ENCODE measurements around the gene ARHGEF10L. TPM values are rescaled to one million over a fixed set of nuclear protein-coding genes. Genes with fewer than 3 reads are reported as not detected.

Gene ARHGEF10L
- total RNA-seq, 1 experiment from 2014 or later: not detected

DNA sequence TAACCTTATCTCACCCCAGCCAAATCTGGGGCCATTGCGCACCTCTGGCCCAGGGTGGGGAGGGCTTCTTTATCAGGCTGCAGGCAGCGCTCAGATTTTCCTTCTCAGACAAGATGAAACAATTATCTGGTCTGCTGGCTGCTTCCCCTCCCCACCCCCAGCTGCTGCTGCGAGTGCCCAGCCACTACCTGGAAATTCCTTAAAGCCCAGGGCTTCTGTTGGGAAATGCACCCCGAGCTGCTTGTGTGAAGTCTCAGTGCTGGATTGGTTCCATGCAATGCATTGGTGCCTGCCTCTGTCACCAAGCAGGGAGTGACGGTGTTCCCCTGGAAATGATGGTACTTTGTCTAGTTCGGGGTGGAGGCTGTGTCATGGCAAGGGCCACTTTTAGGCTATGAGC lies 197.1 kb downstream of the ARHGEF10L start:
- Histone ChIP-seq H3K4me1 (ENCODE audit: low read length) (no peaks in the 10 kb centered on the region), H3K4me2 (ENCODE audit: low read depth, low read length, poor library complexity, severe bottlenecking) (no peak overlapping the region), H3K79me2 (ENCODE audit: low read length) (no peaks in the 10 kb centered on the region), H3K9me3 (ENCODE audit: low read length) (no peaks in the 10 kb centered on the region), H3K27me3 (ENCODE audit: low read length) (no peaks in the 10 kb centered on the region), H3K9me2 (replicated peaks; ENCODE audit: insufficient read depth, low read length) (no peaks in the 10 kb centered on the region), H4K20me1 (ENCODE audit: insufficient read depth, low read depth, low read length) (no peaks in the 10 kb centered on the region), H3K27ac (ENCODE audit: low read length) (no peak overlapping the region), H3K4me3 (ENCODE audit: low read length) (no peak overlapping the region), H3K9ac (ENCODE audit: low read length) (no peak overlapping the region), H2AFZ (ENCODE audit: low read length) (no peak overlapping the region), H3K36me3 (ENCODE audit: insufficient read depth, low read length) (no peaks in the 10 kb centered on the region)
- DNase-seq: no peak

DNA sequence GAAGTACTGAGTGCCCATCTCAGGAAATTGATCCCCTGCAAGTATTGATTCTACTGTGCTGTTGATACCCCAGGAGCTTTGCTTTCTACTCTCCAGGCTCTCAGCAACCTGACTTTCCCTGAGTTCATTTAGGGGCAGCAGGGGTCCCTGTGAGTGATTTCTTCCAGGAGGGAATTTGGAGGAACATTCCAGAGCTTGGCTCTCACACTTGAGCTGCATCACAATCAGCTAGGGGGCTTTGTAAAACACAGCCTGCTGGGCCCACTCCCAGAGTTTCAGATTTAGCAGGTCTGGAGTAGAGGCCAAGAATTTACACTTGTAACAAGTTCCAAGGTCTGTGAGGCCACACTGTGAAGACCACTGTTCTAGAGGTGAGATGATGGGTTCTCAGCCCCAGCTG lies 199.6 kb downstream of the ARHGEF10L start:
- H3K27ac ChIP-seq (ENCODE audit: low read length): no peak overlapping the region
- H3K4me1 ChIP-seq (ENCODE audit: low read length): no peaks in the 10 kb centered on the region
- no peaks in the 10 kb centered on the region for H4K20me1 ChIP-seq (ENCODE audit: insufficient read depth, low read depth, low read length)

DNA sequence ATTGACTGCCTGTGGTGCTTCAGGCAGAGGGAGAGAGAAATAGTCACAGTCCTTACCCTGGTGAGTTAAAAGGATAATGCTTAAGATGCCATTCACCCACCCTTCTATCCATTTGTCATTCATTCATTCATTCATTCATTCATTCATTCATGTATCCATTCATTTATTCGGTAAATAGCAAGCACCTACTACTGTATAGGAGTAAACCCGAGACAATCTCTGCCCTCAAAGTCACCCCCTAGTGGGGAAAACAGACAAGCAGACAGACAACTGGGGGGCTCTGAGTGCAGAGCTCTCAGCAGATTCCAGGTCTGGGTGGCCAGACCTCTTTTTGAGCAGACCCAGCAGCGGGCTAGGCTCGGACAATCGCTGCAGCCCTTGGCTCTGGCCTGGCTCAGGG lies 201.6 kb downstream of the ARHGEF10L start:
- Histone ChIP-seq H3K9ac (ENCODE audit: low read length) (no peak overlapping the region), H2AFZ (ENCODE audit: low read length) (no peak overlapping the region), H3K27ac (ENCODE audit: low read length) (no peak overlapping the region), H3K36me3 (ENCODE audit: insufficient read depth, low read length) (no peaks in the 10 kb centered on the region), H3K79me2 (ENCODE audit: low read length) (no peaks in the 10 kb centered on the region), H3K4me2 (ENCODE audit: low read depth, low read length, poor library complexity, severe bottlenecking) (no peak overlapping the region), H3K4me1 (ENCODE audit: low read length) (no peaks in the 10 kb centered on the region), H3K9me2 (replicated peaks; ENCODE audit: insufficient read depth, low read length) (no peaks in the 10 kb centered on the region), H3K4me3 (ENCODE audit: low read length) (no peak overlapping the region), H4K20me1 (ENCODE audit: insufficient read depth, low read depth, low read length) (no peaks in the 10 kb centered on the region), H3K9me3 (ENCODE audit: low read length) (no peaks in the 10 kb centered on the region), H3K27me3 (ENCODE audit: low read length) (no peaks in the 10 kb centered on the region)
- DNase-seq: no peak

More for the DNA sequence above, 199.6 kb downstream of the ARHGEF10L start:
- Histone ChIP-seq H3K36me3 (ENCODE audit: insufficient read depth, low read length) (no peaks in the 10 kb centered on the region), H3K9me3 (ENCODE audit: low read length) (no peaks in the 10 kb centered on the region), H3K9ac (ENCODE audit: low read length) (no peak overlapping the region), H3K4me3 (ENCODE audit: low read length) (no peak overlapping the region), H2AFZ (ENCODE audit: low read length) (no peak overlapping the region), H3K27me3 (ENCODE audit: low read length) (no peaks in the 10 kb centered on the region), H3K4me2 (ENCODE audit: low read depth, low read length, poor library complexity, severe bottlenecking) (no peak overlapping the region), H3K79me2 (ENCODE audit: low read length) (no peaks in the 10 kb centered on the region), H3K9me2 (replicated peaks; ENCODE audit: insufficient read depth, low read length) (no peaks in the 10 kb centered on the region)
- no peak for DNase-seq

DNA sequence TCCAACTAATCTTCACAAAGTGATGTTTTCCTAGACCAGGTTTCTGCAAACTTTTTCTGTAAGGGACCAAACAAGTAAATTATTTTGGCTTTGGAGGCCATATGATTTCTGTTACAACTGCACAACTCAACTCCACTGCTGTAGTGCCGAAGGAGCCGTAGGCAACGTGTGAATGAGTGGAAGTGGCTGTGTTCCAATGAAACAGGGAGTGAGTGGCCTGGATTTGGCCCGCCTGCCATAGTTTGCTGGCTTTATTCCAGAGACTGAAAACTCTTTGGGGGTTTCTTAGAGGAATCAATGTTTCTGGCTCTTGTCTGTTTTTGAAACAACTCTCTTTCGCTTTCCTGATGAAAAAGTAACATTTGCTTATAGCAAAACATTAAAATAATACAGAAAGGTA lies 203.1 kb downstream of the ARHGEF10L start:
- no peaks in the 10 kb centered on the region for H3K9me3 ChIP-seq (ENCODE audit: low read length)
- no peak overlapping the region for H3K4me2 ChIP-seq (ENCODE audit: low read depth, low read length, poor library complexity, severe bottlenecking)
- H3K9ac ChIP-seq (ENCODE audit: low read length): no peak overlapping the region
- no peaks in the 10 kb centered on the region for H3K27me3 ChIP-seq (ENCODE audit: low read length)
- H3K9me2 ChIP-seq (replicated peaks; ENCODE audit: insufficient read depth, low read length): no peaks in the 10 kb centered on the region
- no peaks in the 10 kb centered on the region for H3K79me2 ChIP-seq (ENCODE audit: low read length)
- no peak overlapping the region for H2AFZ ChIP-seq (ENCODE audit: low read length)
- no peak overlapping the region for H3K4me3 ChIP-seq (ENCODE audit: low read length)
- H3K4me1 ChIP-seq (ENCODE audit: low read length): no peaks in the 10 kb centered on the region
- no peaks in the 10 kb centered on the region for H4K20me1 ChIP-seq (ENCODE audit: insufficient read depth, low read depth, low read length)
- no peak overlapping the region for H3K27ac ChIP-seq (ENCODE audit: low read length)
- no peaks in the 10 kb centered on the region for H3K36me3 ChIP-seq (ENCODE audit: insufficient read depth, low read length)
- DNase-seq: no peak

DNA sequence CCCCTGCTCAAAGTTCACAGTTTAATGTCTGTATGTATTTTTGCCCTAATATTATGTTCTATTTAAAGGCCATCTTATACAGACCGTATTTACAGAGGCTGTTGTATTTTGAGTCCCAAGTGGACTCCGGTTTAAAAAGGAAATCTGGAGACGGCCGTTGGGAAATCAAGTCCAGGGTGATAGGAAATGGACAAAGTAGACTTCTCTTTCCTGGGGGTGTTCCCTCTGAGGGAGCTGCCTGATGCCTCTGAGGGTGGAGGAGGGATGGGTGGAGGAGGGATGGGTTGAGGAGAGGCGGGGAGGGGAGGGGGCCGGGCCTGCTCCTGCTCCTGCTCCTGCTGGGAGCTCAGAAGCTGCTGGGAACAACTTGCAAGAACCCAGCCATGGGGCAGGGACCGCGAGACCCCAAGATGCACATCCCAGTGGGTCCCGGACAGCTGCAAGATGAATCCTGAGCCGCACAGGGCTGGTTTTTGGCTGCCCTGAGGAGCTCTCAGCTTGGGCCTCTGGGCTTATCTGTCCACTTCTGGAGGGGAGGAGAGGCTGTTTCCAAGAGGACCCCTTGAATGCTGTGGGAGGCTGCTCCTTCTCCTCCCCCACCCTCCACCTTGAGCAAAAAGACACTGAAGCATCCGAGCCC lies 203.6 kb downstream of the ARHGEF10L start:
- no peak overlapping the region for H2AFZ ChIP-seq (ENCODE audit: low read length)
- H3K4me1 ChIP-seq (ENCODE audit: low read length): no peaks in the 10 kb centered on the region
- no peaks in the 10 kb centered on the region for H3K27me3 ChIP-seq (ENCODE audit: low read length)
- no peaks in the 10 kb centered on the region for H3K79me2 ChIP-seq (ENCODE audit: low read length)
- H4K20me1 ChIP-seq (ENCODE audit: insufficient read depth, low read depth, low read length): no peaks in the 10 kb centered on the region
- H3K4me2 ChIP-seq (ENCODE audit: low read depth, low read length, poor library complexity, severe bottlenecking): no peak overlapping the region
- no peaks in the 10 kb centered on the region for H3K36me3 ChIP-seq (ENCODE audit: insufficient read depth, low read length)
- no peak overlapping the region for H3K27ac ChIP-seq (ENCODE audit: low read length)
- H3K4me3 ChIP-seq (ENCODE audit: low read length): no peak overlapping the region
- H3K9me2 ChIP-seq (replicated peaks; ENCODE audit: insufficient read depth, low read length): no peaks in the 10 kb centered on the region
- no peak overlapping the region for H3K9ac ChIP-seq (ENCODE audit: low read length)
- no peaks in the 10 kb centered on the region for H3K9me3 ChIP-seq (ENCODE audit: low read length)
- DNase-seq: no peak

DNA sequence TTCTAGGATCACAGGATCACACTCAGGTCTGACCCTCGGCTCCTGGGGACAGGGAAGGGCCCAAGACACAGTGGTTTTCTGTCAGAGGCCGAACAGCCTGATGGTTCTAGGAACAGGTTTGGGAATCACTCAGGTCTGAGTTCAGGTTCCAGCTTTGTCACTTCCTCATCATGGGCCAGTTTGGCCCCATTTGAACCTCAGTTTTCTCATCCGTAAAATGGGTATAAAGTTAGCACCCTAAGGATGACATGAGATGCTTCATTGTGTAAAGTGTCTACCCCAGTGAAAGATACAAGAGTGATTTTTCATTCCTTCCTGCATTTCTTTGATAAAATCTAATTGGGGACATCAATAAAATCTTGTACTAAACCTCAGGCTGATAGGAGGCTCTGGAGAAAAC lies 204.4 kb downstream of the ARHGEF10L start:
- no peaks in the 10 kb centered on the region for H3K9me2 ChIP-seq (replicated peaks; ENCODE audit: insufficient read depth, low read length)

DNA sequence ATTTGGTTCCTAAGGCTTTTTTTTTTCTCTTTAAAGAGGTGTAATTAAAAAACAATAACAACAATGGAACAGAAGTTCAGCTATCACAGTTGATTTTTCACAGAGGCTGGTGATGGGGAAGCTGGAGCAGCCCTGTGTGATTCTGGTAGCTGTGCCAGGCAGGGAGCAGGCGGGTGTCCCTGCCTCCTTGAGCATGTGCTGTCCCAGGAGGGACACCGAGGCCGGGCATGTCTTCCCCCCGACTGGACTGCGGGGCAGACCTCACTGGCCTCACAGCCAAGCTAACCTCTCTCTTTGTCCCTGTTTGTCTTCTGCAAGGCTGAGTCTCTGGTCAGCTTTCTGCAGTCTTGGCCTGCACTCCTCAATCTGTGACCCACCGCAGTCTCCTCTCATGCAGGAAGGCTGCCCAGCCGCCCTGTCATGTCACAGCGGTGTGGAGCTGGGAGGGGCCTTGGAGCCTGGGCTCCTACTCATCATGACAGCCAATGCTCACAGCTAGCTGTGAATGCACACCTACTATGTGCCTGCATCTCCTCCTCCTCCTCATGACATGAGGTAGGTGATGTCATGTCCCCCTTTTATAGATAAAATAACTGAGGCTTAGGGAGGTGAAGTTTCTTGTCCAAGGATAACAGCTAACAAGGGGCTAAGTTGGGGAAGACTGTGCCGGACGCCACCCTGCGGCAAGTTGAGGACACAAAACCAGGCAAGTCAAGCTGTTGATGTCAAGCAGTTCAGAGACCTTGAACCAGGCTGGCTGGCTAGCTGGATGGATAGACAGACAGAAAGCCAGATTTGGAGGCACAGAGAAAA lies 205.4 kb downstream of the ARHGEF10L start:
- H3K36me3 ChIP-seq (ENCODE audit: insufficient read depth, low read length): no peaks in the 10 kb centered on the region
- H3K4me2 ChIP-seq (ENCODE audit: low read depth, low read length, poor library complexity, severe bottlenecking): no peak overlapping the region
- no peak overlapping the region for H3K4me3 ChIP-seq (ENCODE audit: low read length)
- H4K20me1 ChIP-seq (ENCODE audit: insufficient read depth, low read depth, low read length): no peaks in the 10 kb centered on the region
- no peak overlapping the region for H3K27ac ChIP-seq (ENCODE audit: low read length)
- H2AFZ ChIP-seq (ENCODE audit: low read length): no peak overlapping the region
- no peaks in the 10 kb centered on the region for H3K9me3 ChIP-seq (ENCODE audit: low read length)
- no peak overlapping the region for H3K9ac ChIP-seq (ENCODE audit: low read length)
- H3K79me2 ChIP-seq (ENCODE audit: low read length): no peaks in the 10 kb centered on the region
- DNase-seq: no peak
- H3K27me3 ChIP-seq (ENCODE audit: low read length): no peaks in the 10 kb centered on the region
- H3K9me2 ChIP-seq (replicated peaks; ENCODE audit: insufficient read depth, low read length): no peaks in the 10 kb centered on the region
- H3K4me1 ChIP-seq (ENCODE audit: low read length): no peaks in the 10 kb centered on the region

More for the DNA sequence above, 204.4 kb downstream of the ARHGEF10L start:
- no peaks in the 10 kb centered on the region for H3K36me3 ChIP-seq (ENCODE audit: insufficient read depth, low read length)
- H3K27ac ChIP-seq (ENCODE audit: low read length): no peak overlapping the region
- H3K9ac ChIP-seq (ENCODE audit: low read length): no peak overlapping the region
- H3K79me2 ChIP-seq (ENCODE audit: low read length): no peaks in the 10 kb centered on the region
- H3K27me3 ChIP-seq (ENCODE audit: low read length): no peaks in the 10 kb centered on the region
- no peak overlapping the region for H2AFZ ChIP-seq (ENCODE audit: low read length)
- no peaks in the 10 kb centered on the region for H3K4me1 ChIP-seq (ENCODE audit: low read length)
- no peaks in the 10 kb centered on the region for H4K20me1 ChIP-seq (ENCODE audit: insufficient read depth, low read depth, low read length)
- no peak overlapping the region for H3K4me3 ChIP-seq (ENCODE audit: low read length)
- no peak for DNase-seq
- no peak overlapping the region for H3K4me2 ChIP-seq (ENCODE audit: low read depth, low read length, poor library complexity, severe bottlenecking)
- no peaks in the 10 kb centered on the region for H3K9me3 ChIP-seq (ENCODE audit: low read length)

DNA sequence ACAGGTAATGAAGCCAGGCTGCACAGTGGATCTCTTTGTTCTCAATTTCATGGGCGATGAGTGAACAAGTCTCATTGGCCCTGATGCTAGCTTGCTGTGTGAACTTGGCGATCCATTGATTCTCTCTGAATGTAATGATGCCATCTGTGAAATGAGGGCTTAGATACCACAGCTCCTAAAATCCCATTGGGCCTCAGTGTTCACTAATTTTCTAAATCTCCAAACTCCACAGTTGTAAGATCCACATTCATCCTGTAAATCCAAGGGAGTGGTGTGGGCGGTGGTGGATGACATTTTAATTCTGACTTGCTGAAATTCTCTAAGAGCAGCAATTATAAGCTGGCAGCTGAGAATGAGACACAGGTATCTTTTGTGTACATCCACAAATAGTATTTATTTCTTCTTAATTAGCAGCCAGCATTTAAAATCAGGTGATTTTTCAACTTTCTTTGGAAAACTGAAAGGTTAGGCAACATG lies 206.0 kb downstream of the ARHGEF10L start:
- Histone ChIP-seq H3K79me2 (ENCODE audit: low read length) (no peaks in the 10 kb centered on the region), H3K36me3 (ENCODE audit: insufficient read depth, low read length) (no peaks in the 10 kb centered on the region), H3K9me3 (ENCODE audit: low read length) (no peaks in the 10 kb centered on the region), H3K27me3 (ENCODE audit: low read length) (no peaks in the 10 kb centered on the region), H3K4me1 (ENCODE audit: low read length) (no peaks in the 10 kb centered on the region), H3K4me2 (ENCODE audit: low read depth, low read length, poor library complexity, severe bottlenecking) (no peak overlapping the region), H2AFZ (ENCODE audit: low read length) (no peak overlapping the region), H3K9ac (ENCODE audit: low read length) (no peak overlapping the region), H4K20me1 (ENCODE audit: insufficient read depth, low read depth, low read length) (no peaks in the 10 kb centered on the region), H3K27ac (ENCODE audit: low read length) (no peak overlapping the region), H3K9me2 (replicated peaks; ENCODE audit: insufficient read depth, low read length) (no peaks in the 10 kb centered on the region), H3K4me3 (ENCODE audit: low read length) (no peak overlapping the region)
- no peak for DNase-seq
